H9 (cell line): ENCODE data around the gene GALNT16. TPM values are rescaled to one million over a fixed set of nuclear protein-coding genes. Genes with fewer than 3 reads are reported as not detected.
A peak's percentile ranks its signal among the peaks of the same experiment; 100 is the strongest.

Experiments used
- DNase-seq: peaks from one replicate; pipeline ENCODE4 v3.0.0-alpha.2; 2017
- H2AFZ ChIP-seq: one replicate; pipeline ENCODE4 v1.6.1; 2013; ENCODE audit warnings: mild to moderate bottlenecking, low read length, control low read depth, moderate library complexity
- H2AK5ac ChIP-seq: 2 replicates; pipeline ENCODE4 v1.6.1; 2013; ENCODE audit warnings: low read length, control low read depth, mixed read lengths; ENCODE audit not compliant: insufficient read length
- H2BK120ac ChIP-seq: one replicate; pipeline ENCODE4 v1.6.1; 2013; ENCODE audit warnings: low read depth, mild to moderate bottlenecking, low read length, control low read depth, inconsistent platforms; ENCODE audit not compliant: poor library complexity, severe bottlenecking
- H2BK12ac ChIP-seq: 2 replicates; pipeline ENCODE4 v1.6.1; 2013; ENCODE audit warnings: low read length, control low read depth, mixed read lengths, low read depth; ENCODE audit not compliant: insufficient read length
- H2BK15ac ChIP-seq: 2 replicates; pipeline ENCODE4 v1.6.1; 2013; ENCODE audit warnings: low read depth, low read length, control low read depth
- H2BK20ac ChIP-seq: one replicate; pipeline ENCODE4 v1.6.1; 2013; ENCODE audit warnings: low read depth, mild to moderate bottlenecking, low read length, control low read depth, inconsistent platforms; ENCODE audit not compliant: poor library complexity, severe bottlenecking
- H2BK5ac ChIP-seq: 2 replicates; pipeline ENCODE4 v1.6.1; 2013; ENCODE audit warnings: low read length, control low read depth, mixed read lengths; ENCODE audit not compliant: insufficient read length
- H3K14ac ChIP-seq: 2 replicates; pipeline ENCODE4 v1.6.1; 2013; ENCODE audit warnings: low read length, control low read depth; ENCODE audit not compliant: insufficient read depth
- H3K18ac ChIP-seq: 2 replicates; pipeline ENCODE4 v1.6.1; 2013; ENCODE audit warnings: low read depth, mild to moderate bottlenecking, mixed read lengths, low read length, control low read depth; ENCODE audit not compliant: insufficient read length
- H3K23ac ChIP-seq: 2 replicates; pipeline ENCODE4 v1.6.1; 2013; ENCODE audit warnings: low read length, control low read depth, mixed read lengths, low read depth; ENCODE audit not compliant: insufficient read length
- H3K23me2 ChIP-seq: 2 replicates; pipeline ENCODE4 v1.6.1; 2013; ENCODE audit warnings: low read depth, mild to moderate bottlenecking, mixed read lengths, low read length, control low read depth; ENCODE audit not compliant: insufficient read length, poor library complexity, severe bottlenecking
- H3K27ac ChIP-seq: 2 replicates; pipeline ENCODE4 v1.5.1; 2013; ENCODE audit warnings: low read length, control low read depth, mixed read lengths, low read depth; ENCODE audit not compliant: insufficient read length
- H3K27me3 ChIP-seq: 2 replicates; pipeline ENCODE4 v1.6.1; 2013; ENCODE audit warnings: low read length, control low read depth, inconsistent platforms; ENCODE audit not compliant: insufficient read depth
- H3K4ac ChIP-seq: 2 replicates; pipeline ENCODE4 v1.6.1; 2013; ENCODE audit warnings: low read depth, mild to moderate bottlenecking, control low read depth, inconsistent platforms, low read length, moderate library complexity
- H3K4me1 ChIP-seq: 2 replicates; pipeline ENCODE4 v1.6.1; 2013; ENCODE audit warnings: low read length, control low read depth, inconsistent platforms; ENCODE audit not compliant: insufficient read depth
- H3K4me2 ChIP-seq: 2 replicates; pipeline ENCODE4 v1.6.1; 2013; ENCODE audit warnings: low read length, control low read depth, mixed read lengths; ENCODE audit not compliant: insufficient read length, insufficient read depth
- H3K56ac ChIP-seq: 2 replicates; pipeline ENCODE4 v1.6.1; 2013; ENCODE audit warnings: low read depth, mild to moderate bottlenecking, mixed read lengths, low read length, control low read depth; ENCODE audit not compliant: insufficient read length
- H3K79me1 ChIP-seq: 2 replicates; pipeline ENCODE4 v1.6.1; 2013; ENCODE audit warnings: low read depth, mild to moderate bottlenecking, moderate library complexity, low read length, control low read depth, inconsistent platforms; ENCODE audit not compliant: insufficient read depth, poor library complexity, severe bottlenecking
- H3K79me2 ChIP-seq: 2 replicates; pipeline ENCODE4 v1.6.1; 2013; ENCODE audit warnings: low read length, control low read depth, inconsistent platforms; ENCODE audit not compliant: insufficient read depth
- H3K9ac ChIP-seq: 2 replicates; pipeline ENCODE4 v1.6.1; 2013; ENCODE audit warnings: low read length, control low read depth, mixed read lengths; ENCODE audit not compliant: insufficient read length; ENCODE audit errors: extremely low read depth
- H3K9me3 ChIP-seq: one replicate; pipeline ENCODE4 v1.6.1; 2013; ENCODE audit warnings: low read depth, low read length, inconsistent platforms; ENCODE audit not compliant: control insufficient read depth
- H3T11ph ChIP-seq: one replicate; pipeline ENCODE4 v1.6.1; 2013; ENCODE audit warnings: mild to moderate bottlenecking, low read length, control low read depth, inconsistent platforms
- H4K20me1 ChIP-seq: one replicate; pipeline ENCODE4 v1.6.1; 2013; ENCODE audit not compliant: control insufficient read depth, insufficient read length, insufficient read depth
- H4K5ac ChIP-seq: 2 replicates; pipeline ENCODE4 v1.6.1; 2013; ENCODE audit warnings: low read depth, mild to moderate bottlenecking, mixed read lengths, low read length, control low read depth; ENCODE audit not compliant: insufficient read length
- H4K8ac ChIP-seq: replicated peaks from 2 replicates; pipeline ENCODE4 v1.6.1; 2013; ENCODE audit warnings: low read length, control low read depth, mixed read lengths, low read depth; ENCODE audit not compliant: insufficient read length
- H4K91ac ChIP-seq: 2 replicates; pipeline ENCODE4 v1.6.1; 2013; ENCODE audit warnings: low read depth, mild to moderate bottlenecking, moderate library complexity, mixed read lengths, low read length, control low read depth; ENCODE audit not compliant: insufficient read length
- H3K27ac Mint-ChIP-seq, 3 experiments: 2 replicates in 2 of 3; 3 replicates in 1 of 3; pipeline ENCODE4 v1.8.0; 2020 to 2021; ENCODE audit warnings: mixed read lengths in 3 of 3, mild to moderate bottlenecking in 1 of 3, moderate library complexity in 1 of 3
- H3K27me3 Mint-ChIP-seq: 2 replicates; pipeline ENCODE4 v1.8.0; 2021; ENCODE audit warnings: low read depth, mild to moderate bottlenecking, moderate library complexity, mixed read lengths
- H3K36me3 Mint-ChIP-seq, 3 experiments: 2 replicates in 2 of 3; 3 replicates in 1 of 3; pipeline ENCODE4 v1.8.0; 2020 to 2021; ENCODE audit warnings: low read depth in 3 of 3, mixed read lengths in 3 of 3; ENCODE audit not compliant: insufficient read depth in 1 of 3
- H3K4me1 Mint-ChIP-seq, 2 experiments: 2 replicates each; pipeline ENCODE4 v1.8.0; 2020; ENCODE audit warnings: mixed read lengths in 2 of 2
- H3K4me3 Mint-ChIP-seq, 2 experiments: 2 replicates in 1 of 2; 3 replicates in 1 of 2; pipeline ENCODE4 v1.8.0; 2020 to 2021; ENCODE audit warnings: mild to moderate bottlenecking in 2 of 2, mixed read lengths in 2 of 2, moderate library complexity in 1 of 2
- H3K9me3 Mint-ChIP-seq, 2 experiments: 2 replicates in 1 of 2; 3 replicates in 1 of 2; pipeline ENCODE4 v1.8.0; 2020; ENCODE audit warnings: mild to moderate bottlenecking in 2 of 2, mixed read lengths in 2 of 2, moderate library complexity in 1 of 2
- WGBS: extraction: QIAGEN DNeasy Blood & Tissue Kit; methylation state at CpG from one replicate; pipeline ENCODE4 v1.1.7; 2013; ENCODE audit warnings: missing lambda C conversion rate, low lambda C conversion rate, mixed read lengths; ENCODE audit not compliant: insufficient read length; ENCODE audit errors: extremely low coverage; 5-methylcytosine and 5-hydroxymethylcytosine counted together
- total RNA-seq: library from RNA; stranded (reverse); gene quantifications from 2 replicates; pipeline ENCODE4 v1.2.1, GENCODE V29; 2021
- TF ChIP-seq, protein P1 (sequence below): fragments of 200-600 bp; sonication (generic); conservative IDR thresholded peaks from 3 replicates; pipeline ENCODE4 v1.8.0; 2021; ENCODE audit warnings: antibody characterized with exemption, mild to moderate bottlenecking

The GALNT16 gene
- total RNA-seq, 1 experiment from 2014 or later, result 2.3 TPM

DNA sequence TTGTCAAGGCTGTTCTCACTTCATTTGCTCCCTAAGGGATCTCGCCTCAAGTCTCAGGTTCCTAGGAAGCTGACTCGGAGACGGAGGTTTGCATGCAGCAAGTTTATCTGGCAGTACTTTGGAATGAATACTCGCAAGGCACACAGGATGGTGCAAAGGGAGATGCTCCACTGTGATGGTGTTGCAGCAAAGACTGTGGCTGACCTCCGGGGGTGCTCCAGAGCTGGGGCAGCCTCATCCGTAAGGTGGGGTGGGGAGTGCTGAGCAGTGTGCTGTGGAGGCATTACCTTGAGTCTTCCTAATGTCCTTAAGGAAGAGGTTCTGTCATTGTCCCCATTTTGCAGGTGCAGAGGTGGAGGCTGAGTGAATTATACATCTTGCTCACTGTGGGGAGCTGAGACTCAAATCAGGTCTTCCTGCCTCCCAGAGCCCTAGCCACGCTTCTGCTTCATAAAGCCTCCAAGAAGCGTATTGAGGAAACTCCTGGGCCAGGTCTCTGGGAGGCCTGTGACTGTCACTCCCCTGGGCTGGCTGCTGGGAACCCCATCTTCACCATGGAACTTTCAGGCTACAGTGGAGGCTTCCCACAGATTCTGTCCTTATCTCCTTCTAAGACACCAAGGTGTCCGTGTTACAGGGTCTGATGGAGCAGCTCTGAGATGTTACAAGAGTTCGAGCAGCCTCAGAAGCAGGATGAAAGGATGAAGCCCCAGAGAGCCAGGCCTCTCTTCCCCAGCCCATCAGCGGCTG lies 39.5 kb downstream of the GALNT16 start:
- Histone ChIP-seq H3K79me2 (no peaks in the 10 kb centered on the region), H3K27me3 (no peaks in the 10 kb centered on the region), H3K56ac (no peak overlapping the region), H3T11ph (no peak overlapping the region), H3K23ac (no peak overlapping the region), H4K20me1 (no peaks in the 10 kb centered on the region), H4K91ac (no peak overlapping the region), H2AK5ac (no peak overlapping the region), H3K9ac (no peak overlapping the region), H3K4me1 (no peaks in the 10 kb centered on the region), H3K23me2 (no peaks in the 10 kb centered on the region), H3K4ac (no peak overlapping the region), H4K8ac (no peak overlapping the region), H2BK120ac (no peak overlapping the region), H3K27ac (no peak overlapping the region), H2BK5ac (no peak overlapping the region), H3K14ac (no peak overlapping the region), H3K9me3 (no peaks in the 10 kb centered on the region), H2BK12ac (no peak overlapping the region), H2BK20ac (no peak overlapping the region), H3K79me1 (no peaks in the 10 kb centered on the region), H3K4me2 (no peak overlapping the region), H3K18ac (no peak overlapping the region), H2BK15ac (no peak overlapping the region), H4K5ac (no peak overlapping the region), H2AFZ (no peak overlapping the region)
- TF ChIP-seq, protein P1, sequence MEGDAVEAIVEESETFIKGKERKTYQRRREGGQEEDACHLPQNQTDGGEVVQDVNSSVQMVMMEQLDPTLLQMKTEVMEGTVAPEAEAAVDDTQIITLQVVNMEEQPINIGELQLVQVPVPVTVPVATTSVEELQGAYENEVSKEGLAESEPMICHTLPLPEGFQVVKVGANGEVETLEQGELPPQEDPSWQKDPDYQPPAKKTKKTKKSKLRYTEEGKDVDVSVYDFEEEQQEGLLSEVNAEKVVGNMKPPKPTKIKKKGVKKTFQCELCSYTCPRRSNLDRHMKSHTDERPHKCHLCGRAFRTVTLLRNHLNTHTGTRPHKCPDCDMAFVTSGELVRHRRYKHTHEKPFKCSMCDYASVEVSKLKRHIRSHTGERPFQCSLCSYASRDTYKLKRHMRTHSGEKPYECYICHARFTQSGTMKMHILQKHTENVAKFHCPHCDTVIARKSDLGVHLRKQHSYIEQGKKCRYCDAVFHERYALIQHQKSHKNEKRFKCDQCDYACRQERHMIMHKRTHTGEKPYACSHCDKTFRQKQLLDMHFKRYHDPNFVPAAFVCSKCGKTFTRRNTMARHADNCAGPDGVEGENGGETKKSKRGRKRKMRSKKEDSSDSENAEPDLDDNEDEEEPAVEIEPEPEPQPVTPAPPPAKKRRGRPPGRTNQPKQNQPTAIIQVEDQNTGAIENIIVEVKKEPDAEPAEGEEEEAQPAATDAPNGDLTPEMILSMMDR, result peak; percentile 62
- Mint-ChIP-seq H3K27ac (no peak overlapping the region), H3K27me3 (peaks cover 1% of the 10 kb centered on the region), H3K4me1 (peaks cover 0 to 4% of the 10 kb centered on the region in 2 experiments; a peak in 1 of 4 replicates), H3K36me3 (no peaks in the 10 kb centered on the region), H3K4me3 (no peak overlapping the region), H3K9me3 (no peaks in the 10 kb centered on the region)
- DNase-seq, result peak; percentile 52
- no CpG with 5 or more reads among the region's 11 CpGs for WGBS
